Thyroid gland (tissue), 4 donors: ENCODE data around the gene KCNMA1.

Source experiments
- POLR2A ChIP-seq, 2 donors: fragments of 450-650 bp; IDR thresholded peaks; one replicate each; pipeline ENCODE4 v1.6.1; 2017; ENCODE audit warnings: antibody characterized with exemption in 2 of 2, mild to moderate bottlenecking in 2 of 2, moderate library complexity in 1 of 2
- TF ChIP-seq, protein P1 (sequence below), 6 experiments: fragments of 200-600 bp in 3 of 6; fragments of 450-650 bp in 3 of 6; sonication (generic) in 3 of 6; IDR thresholded peaks; one replicate each; pipeline ENCODE4 v1.5.1; 2016 to 2019; ENCODE audit warnings: antibody characterized with exemption in 6 of 6, mild to moderate bottlenecking in 2 of 6, inconsistent platforms in 1 of 6, moderate library complexity in 1 of 6

DNA sequence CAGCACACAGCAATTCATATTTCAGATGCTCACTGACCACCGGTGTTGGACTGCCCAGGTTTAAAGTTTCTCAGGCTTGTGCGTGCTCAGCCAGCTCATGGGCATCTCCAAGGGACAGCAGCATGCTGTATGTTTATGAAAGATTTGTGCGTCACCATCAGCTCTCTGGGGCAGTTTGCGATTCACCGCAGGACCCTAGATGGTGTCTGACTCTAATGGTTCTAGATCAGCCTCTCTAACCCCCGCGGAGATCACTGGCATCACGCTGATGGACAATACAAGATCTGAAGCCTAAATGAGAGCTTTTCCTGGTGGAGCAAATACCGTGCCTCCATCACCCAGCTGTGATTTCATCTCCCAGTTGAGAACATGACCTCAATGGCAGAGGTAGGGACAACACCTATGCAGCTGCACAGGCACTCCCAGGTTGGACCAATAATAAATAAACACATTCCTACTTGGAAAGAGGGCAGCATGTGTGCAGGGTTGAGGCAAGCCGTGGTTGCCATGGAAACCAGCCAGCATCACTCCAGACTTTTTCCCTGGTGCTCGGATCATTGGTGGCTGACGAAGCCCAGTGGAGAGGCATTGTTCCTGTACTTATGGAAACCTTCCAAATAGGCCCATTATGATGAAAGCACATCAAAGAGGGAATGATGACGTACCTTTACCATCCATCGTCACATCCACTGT is 253.6 kb downstream of the KCNMA1 start:
- TF ChIP-seq, protein P1, sequence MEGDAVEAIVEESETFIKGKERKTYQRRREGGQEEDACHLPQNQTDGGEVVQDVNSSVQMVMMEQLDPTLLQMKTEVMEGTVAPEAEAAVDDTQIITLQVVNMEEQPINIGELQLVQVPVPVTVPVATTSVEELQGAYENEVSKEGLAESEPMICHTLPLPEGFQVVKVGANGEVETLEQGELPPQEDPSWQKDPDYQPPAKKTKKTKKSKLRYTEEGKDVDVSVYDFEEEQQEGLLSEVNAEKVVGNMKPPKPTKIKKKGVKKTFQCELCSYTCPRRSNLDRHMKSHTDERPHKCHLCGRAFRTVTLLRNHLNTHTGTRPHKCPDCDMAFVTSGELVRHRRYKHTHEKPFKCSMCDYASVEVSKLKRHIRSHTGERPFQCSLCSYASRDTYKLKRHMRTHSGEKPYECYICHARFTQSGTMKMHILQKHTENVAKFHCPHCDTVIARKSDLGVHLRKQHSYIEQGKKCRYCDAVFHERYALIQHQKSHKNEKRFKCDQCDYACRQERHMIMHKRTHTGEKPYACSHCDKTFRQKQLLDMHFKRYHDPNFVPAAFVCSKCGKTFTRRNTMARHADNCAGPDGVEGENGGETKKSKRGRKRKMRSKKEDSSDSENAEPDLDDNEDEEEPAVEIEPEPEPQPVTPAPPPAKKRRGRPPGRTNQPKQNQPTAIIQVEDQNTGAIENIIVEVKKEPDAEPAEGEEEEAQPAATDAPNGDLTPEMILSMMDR (IDR thresholded peaks at IDR 0.05) = no peak
- TF ChIP-seq POLR2A (IDR thresholded peaks at IDR 0.05) = no peak
